WTC11 (cell line): ENCODE measurements around the gene MED22. TPM values are rescaled to one million over a fixed set of nuclear protein-coding genes. Genes with fewer than 3 reads are reported as not detected.

Source experiments
- ATAC-seq: fragments of 200-7000 bp; cut with Tn5 transposase; 2 replicates; pipeline ENCODE4 v1.10.0; 2021; ENCODE audit warnings: mild to moderate bottlenecking, moderate library complexity
- CTCF ChIA-PET: fragments of 300-600 bp; sonication (Branson Sonifier 250); formaldehyde crosslinking; loops from one replicate; lab custom pipeline; 2021; ENCODE audit warnings: antibody characterized with exemption; lab: Charles Lee
- POLR2A ChIA-PET: fragments of 350-600 bp; sonication (Branson Sonifier 250); formaldehyde crosslinking; loops from one replicate; lab custom pipeline; 2021; ENCODE audit warnings: antibody characterized with exemption; lab: Charles Lee
- DNase-seq: peaks from one replicate; pipeline ENCODE4 v3.0.0; 2021; ENCODE audit warnings: low spot score
- H3K27ac Mint-ChIP-seq: 2 replicates; pipeline ENCODE4 v1.8.0; 2021; ENCODE audit warnings: mixed read lengths
- H3K27me3 Mint-ChIP-seq: 2 replicates; pipeline ENCODE4 v1.8.0; 2021; ENCODE audit warnings: low read depth, mild to moderate bottlenecking, moderate library complexity, mixed read lengths
- H3K36me3 Mint-ChIP-seq: 2 replicates; pipeline ENCODE4 v1.8.0; 2021; ENCODE audit warnings: mixed read lengths
- H3K4me1 Mint-ChIP-seq: 2 replicates; pipeline ENCODE4 v1.8.0; 2022; ENCODE audit warnings: mixed read lengths
- H3K4me3 Mint-ChIP-seq: 2 replicates; pipeline ENCODE4 v1.8.0; 2021; ENCODE audit warnings: mild to moderate bottlenecking, moderate library complexity, mixed read lengths
- H3K9me3 Mint-ChIP-seq: 2 replicates; pipeline ENCODE4 v1.8.0; 2021; ENCODE audit warnings: mixed read lengths
- AFF4 ChIP-seq: sonication (generic); formaldehyde crosslinking; IDR thresholded peaks from 2 replicates; pipeline ENCODE4 v1.8.1; 2023; ENCODE audit warnings: mild to moderate bottlenecking, missing genetic modification reagents, borderline replicate concordance
- CBFB ChIP-seq: sonication (generic); formaldehyde crosslinking; IDR thresholded peaks from 2 replicates; pipeline ENCODE4 v1.8.1; 2022; ENCODE audit warnings: mild to moderate bottlenecking, low read depth, missing genetic modification reagents
- EMX1 ChIP-seq: fragments of 250-450 bp; sonication (Bioruptor Pico); IDR thresholded peaks from 2 replicates; pipeline ENCODE4 v1.8.0; 2021; ENCODE audit warnings: mild to moderate bottlenecking
- HMGA2 ChIP-seq: fragments of 250-450 bp; sonication (Bioruptor Pico); IDR thresholded peaks from 2 replicates; pipeline ENCODE4 v1.4.0; 2021; ENCODE audit warnings: mild to moderate bottlenecking, moderate library complexity
- MLX ChIP-seq: sonication (generic); formaldehyde crosslinking; IDR thresholded peaks from 2 replicates; pipeline ENCODE4 v1.8.1; 2023; ENCODE audit warnings: mild to moderate bottlenecking, missing genetic modification reagents, moderate library complexity
- MXD4 ChIP-seq: fragments of 250-450 bp; sonication (Bioruptor Pico); IDR thresholded peaks from 2 replicates; pipeline ENCODE4 v1.8.0; 2021; ENCODE audit warnings: mild to moderate bottlenecking, moderate library complexity, borderline replicate concordance
- NFYB ChIP-seq: sonication (generic); formaldehyde crosslinking; conservative IDR thresholded peaks from 2 replicates; pipeline ENCODE4 v1.8.0; 2022; ENCODE audit warnings: low read depth, missing genetic modification reagents
- NR1H2 ChIP-seq: sonication (generic); formaldehyde crosslinking; IDR thresholded peaks from 2 replicates; pipeline ENCODE4 v1.9.0; 2021; ENCODE audit warnings: mild to moderate bottlenecking, moderate library complexity, missing genetic modification reagents
- OVOL2 ChIP-seq: fragments of 250-450 bp; sonication (Bioruptor Pico); IDR thresholded peaks from 2 replicates; pipeline ENCODE4 v1.9.0; 2021; ENCODE audit warnings: mild to moderate bottlenecking, borderline replicate concordance
- PRDM15 ChIP-seq: sonication (generic); formaldehyde crosslinking; IDR thresholded peaks from 2 replicates; pipeline ENCODE4 v1.8.0; 2022; ENCODE audit warnings: missing genetic modification reagents
- SMAD3 ChIP-seq: sonication (generic); formaldehyde crosslinking; IDR thresholded peaks from 2 replicates; pipeline ENCODE4 v1.8.0; 2022; ENCODE audit warnings: missing genetic modification reagents, mild to moderate bottlenecking, borderline replicate concordance
- SP1 ChIP-seq: sonication (generic); formaldehyde crosslinking; conservative IDR thresholded peaks from 2 replicates; pipeline ENCODE4 v1.8.1; 2022; ENCODE audit warnings: missing genetic modification reagents
- ZNF232 ChIP-seq: sonication (generic); formaldehyde crosslinking; IDR thresholded peaks from 2 replicates; pipeline ENCODE4 v1.8.0; 2022; ENCODE audit warnings: mild to moderate bottlenecking, missing genetic modification reagents
- ZNF416 ChIP-seq: fragments of 250-450 bp; sonication (Bioruptor Pico); IDR thresholded peaks from 2 replicates; pipeline ENCODE4 v1.9.0; 2021; ENCODE audit warnings: mild to moderate bottlenecking, inconsistent platforms
- total RNA-seq: library from RNA; stranded (reverse); gene quantifications from 3 replicates; pipeline ENCODE4 v1.2.3, GENCODE V29; 2021
- TF ChIP-seq, protein P1 (sequence below): fragments of 250-450 bp; sonication (Bioruptor Pico); conservative IDR thresholded peaks from 2 replicates; pipeline ENCODE4 v1.9.0; 2021; ENCODE audit warnings: mild to moderate bottlenecking
- TF ChIP-seq, protein P2 (sequence below): sonication (generic); formaldehyde crosslinking; IDR thresholded peaks from 2 replicates; pipeline ENCODE4 v1.8.1; 2022; ENCODE audit warnings: mild to moderate bottlenecking, missing genetic modification reagents, moderate library complexity, borderline replicate concordance
- TF ChIP-seq, protein P3 (sequence below): fragments of 250-450 bp; sonication (Bioruptor Pico); IDR thresholded peaks from 2 replicates; pipeline ENCODE4 v2.1.2; 2022; ENCODE audit warnings: mild to moderate bottlenecking, moderate library complexity
- TF ChIP-seq, protein P4 (sequence below): sonication (generic); formaldehyde crosslinking; IDR thresholded peaks from 2 replicates; pipeline ENCODE4 v1.8.0; 2023; ENCODE audit warnings: mild to moderate bottlenecking, missing genetic modification reagents
- TF ChIP-seq, protein P5 (sequence below): fragments of 250-450 bp; sonication (Bioruptor Pico); IDR thresholded peaks from 2 replicates; pipeline ENCODE4 v1.8.0; 2021; ENCODE audit warnings: mild to moderate bottlenecking

MED22 gene
- total RNA-seq, 1 experiment from 2014 or later, result 59.5 TPM

GRCh38 chr9:133383438-133383837, 35.5 kb upstream of the MED22 start:
- POLR2A ChIA-PET, result no interaction called here
- no peak for ATAC-seq
- H3K4me1 Mint-ChIP-seq, result peaks cover under 1% of the 10 kb centered on the region; the same call in 1 of the 2 replicates
- H3K36me3 Mint-ChIP-seq, result no peaks in the 10 kb centered on the region
- H3K4me3 Mint-ChIP-seq, result no peak overlapping the region
- TF ChIP-seq AFF4 (no peak), NR1H2 (CRISPR knock-in tag) (no peak), NFYB (CRISPR knock-in tag) (no peak), MXD4 (CRISPR knock-in tag) (no peak), MLX (CRISPR knock-in tag) (no peak), CBFB (CRISPR knock-in tag) (no peak), ZNF232 (CRISPR knock-in tag) (no peak), HMGA2 (CRISPR knock-in tag) (no peak), SP1 (CRISPR knock-in tag) (no peak), SMAD3 (CRISPR knock-in tag) (no peak), EMX1 (CRISPR knock-in tag) (no peak), PRDM15 (CRISPR knock-in tag) (no peak), OVOL2 (CRISPR knock-in tag) (no peak), ZNF416 (no peak)
- TF ChIP-seq, protein P1, sequence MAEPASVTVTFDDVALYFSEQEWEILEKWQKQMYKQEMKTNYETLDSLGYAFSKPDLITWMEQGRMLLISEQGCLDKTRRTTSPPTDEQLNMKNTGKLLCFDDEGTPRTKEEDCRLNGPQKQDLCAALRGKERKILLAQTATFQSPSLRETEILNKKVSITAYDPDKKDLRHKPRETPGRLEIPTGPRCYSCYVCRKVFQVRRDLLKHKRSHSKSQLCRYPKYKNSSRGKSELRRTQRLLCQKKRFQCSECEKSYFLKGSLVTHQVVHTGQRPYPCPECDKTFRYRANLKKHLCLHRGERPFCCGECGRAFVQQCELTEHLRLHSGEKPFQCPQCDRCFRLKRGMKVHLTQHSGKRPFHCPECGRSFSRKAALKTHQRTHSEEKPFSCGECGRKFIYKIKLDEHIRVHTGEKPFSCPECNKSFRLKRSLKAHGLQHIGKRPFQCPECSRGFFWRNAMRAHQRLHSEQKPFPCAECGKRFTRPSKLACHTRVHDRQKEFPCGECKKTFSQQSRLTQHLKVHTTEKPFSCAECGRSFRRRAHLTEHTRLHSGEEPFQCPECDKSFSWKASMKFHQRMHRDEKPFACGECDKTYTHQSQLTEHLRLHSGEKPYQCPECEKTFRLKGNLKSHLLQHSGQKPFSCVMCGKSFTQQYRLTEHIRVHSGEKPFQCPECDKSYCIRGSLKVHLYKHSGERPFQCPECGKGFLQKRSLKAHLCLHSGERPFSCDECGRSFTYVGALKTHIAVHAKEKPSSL, result no peak
- TF ChIP-seq, protein P2, sequence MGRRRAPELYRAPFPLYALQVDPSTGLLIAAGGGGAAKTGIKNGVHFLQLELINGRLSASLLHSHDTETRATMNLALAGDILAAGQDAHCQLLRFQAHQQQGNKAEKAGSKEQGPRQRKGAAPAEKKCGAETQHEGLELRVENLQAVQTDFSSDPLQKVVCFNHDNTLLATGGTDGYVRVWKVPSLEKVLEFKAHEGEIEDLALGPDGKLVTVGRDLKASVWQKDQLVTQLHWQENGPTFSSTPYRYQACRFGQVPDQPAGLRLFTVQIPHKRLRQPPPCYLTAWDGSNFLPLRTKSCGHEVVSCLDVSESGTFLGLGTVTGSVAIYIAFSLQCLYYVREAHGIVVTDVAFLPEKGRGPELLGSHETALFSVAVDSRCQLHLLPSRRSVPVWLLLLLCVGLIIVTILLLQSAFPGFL (CRISPR knock-in tag), result no peak
- TF ChIP-seq, protein P3, sequence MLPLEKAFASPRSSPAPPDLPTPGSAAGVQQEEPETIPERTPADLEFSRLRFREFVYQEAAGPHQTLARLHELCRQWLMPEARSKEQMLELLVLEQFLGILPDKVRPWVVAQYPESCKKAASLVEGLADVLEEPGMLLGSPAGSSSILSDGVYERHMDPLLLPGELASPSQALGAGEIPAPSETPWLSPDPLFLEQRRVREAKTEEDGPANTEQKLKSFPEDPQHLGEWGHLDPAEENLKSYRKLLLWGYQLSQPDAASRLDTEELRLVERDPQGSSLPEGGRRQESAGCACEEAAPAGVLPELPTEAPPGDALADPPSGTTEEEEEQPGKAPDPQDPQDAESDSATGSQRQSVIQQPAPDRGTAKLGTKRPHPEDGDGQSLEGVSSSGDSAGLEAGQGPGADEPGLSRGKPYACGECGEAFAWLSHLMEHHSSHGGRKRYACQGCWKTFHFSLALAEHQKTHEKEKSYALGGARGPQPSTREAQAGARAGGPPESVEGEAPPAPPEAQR (CRISPR knock-in tag), result no peak
- TF ChIP-seq, protein P4, sequence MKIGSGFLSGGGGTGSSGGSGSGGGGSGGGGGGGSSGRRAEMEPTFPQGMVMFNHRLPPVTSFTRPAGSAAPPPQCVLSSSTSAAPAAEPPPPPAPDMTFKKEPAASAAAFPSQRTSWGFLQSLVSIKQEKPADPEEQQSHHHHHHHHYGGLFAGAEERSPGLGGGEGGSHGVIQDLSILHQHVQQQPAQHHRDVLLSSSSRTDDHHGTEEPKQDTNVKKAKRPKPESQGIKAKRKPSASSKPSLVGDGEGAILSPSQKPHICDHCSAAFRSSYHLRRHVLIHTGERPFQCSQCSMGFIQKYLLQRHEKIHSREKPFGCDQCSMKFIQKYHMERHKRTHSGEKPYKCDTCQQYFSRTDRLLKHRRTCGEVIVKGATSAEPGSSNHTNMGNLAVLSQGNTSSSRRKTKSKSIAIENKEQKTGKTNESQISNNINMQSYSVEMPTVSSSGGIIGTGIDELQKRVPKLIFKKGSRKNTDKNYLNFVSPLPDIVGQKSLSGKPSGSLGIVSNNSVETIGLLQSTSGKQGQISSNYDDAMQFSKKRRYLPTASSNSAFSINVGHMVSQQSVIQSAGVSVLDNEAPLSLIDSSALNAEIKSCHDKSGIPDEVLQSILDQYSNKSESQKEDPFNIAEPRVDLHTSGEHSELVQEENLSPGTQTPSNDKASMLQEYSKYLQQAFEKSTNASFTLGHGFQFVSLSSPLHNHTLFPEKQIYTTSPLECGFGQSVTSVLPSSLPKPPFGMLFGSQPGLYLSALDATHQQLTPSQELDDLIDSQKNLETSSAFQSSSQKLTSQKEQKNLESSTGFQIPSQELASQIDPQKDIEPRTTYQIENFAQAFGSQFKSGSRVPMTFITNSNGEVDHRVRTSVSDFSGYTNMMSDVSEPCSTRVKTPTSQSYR (CRISPR knock-in tag), result no peak
- TF ChIP-seq, protein P5, sequence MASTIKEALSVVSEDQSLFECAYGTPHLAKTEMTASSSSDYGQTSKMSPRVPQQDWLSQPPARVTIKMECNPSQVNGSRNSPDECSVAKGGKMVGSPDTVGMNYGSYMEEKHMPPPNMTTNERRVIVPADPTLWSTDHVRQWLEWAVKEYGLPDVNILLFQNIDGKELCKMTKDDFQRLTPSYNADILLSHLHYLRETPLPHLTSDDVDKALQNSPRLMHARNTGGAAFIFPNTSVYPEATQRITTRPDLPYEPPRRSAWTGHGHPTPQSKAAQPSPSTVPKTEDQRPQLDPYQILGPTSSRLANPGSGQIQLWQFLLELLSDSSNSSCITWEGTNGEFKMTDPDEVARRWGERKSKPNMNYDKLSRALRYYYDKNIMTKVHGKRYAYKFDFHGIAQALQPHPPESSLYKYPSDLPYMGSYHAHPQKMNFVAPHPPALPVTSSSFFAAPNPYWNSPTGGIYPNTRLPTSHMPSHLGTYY, result no peak
- H3K9me3 Mint-ChIP-seq, result peaks cover under 1% of the 10 kb centered on the region
- CTCF ChIA-PET, result no interaction called here
- no peak overlapping the region for H3K27ac Mint-ChIP-seq
- peaks cover 11% of the 10 kb centered on the region for H3K27me3 Mint-ChIP-seq
- DNase-seq, result no peak
